HepG2 (cell line): ENCODE measurements around the gene RGS13. TPM values are rescaled to one million over a fixed set of nuclear protein-coding genes. Genes with fewer than 3 reads are reported as not detected.

ENCODE experiments used
- FOXO4 ChIP-seq: sonication (generic); formaldehyde crosslinking; conservative IDR thresholded peaks from 2 replicates; pipeline ENCODE4 v1.8.1; 2023; ENCODE audit warnings: missing genetic modification reagents
- GTF3A ChIP-seq: sonication (generic); formaldehyde crosslinking; conservative IDR thresholded peaks from 2 replicates; pipeline ENCODE4 v1.4.0; 2020; ENCODE audit warnings: mild to moderate bottlenecking, missing genetic modification reagents
- RCOR2 ChIP-seq: IDR thresholded peaks from 2 replicates; pipeline ENCODE4 v1.6.1; 2016; ENCODE audit warnings: missing biosample characterization, missing genetic modification reagents
- SSRP1 ChIP-seq: IDR thresholded peaks from 2 replicates; pipeline ENCODE4 v1.6.1; 2016; ENCODE audit warnings: control low read depth
- TMF1 ChIP-seq: sonication (generic); formaldehyde crosslinking; IDR thresholded peaks from 2 replicates; pipeline ENCODE4 v1.8.1; 2022; ENCODE audit warnings: low read depth, missing genetic modification reagents
- TRIM22 ChIP-seq: fragments of 450-650 bp; IDR thresholded peaks from 2 replicates; pipeline ENCODE4 v1.6.1; 2017
- ZBTB34 ChIP-seq: sonication (generic); formaldehyde crosslinking; IDR thresholded peaks from 2 replicates; pipeline ENCODE4 v1.8.0; 2022; ENCODE audit warnings: mild to moderate bottlenecking, missing genetic modification reagents
- ZNF207 ChIP-seq: fragments of 450-650 bp; IDR thresholded peaks from 2 replicates; pipeline ENCODE4 v1.6.1; 2016; ENCODE audit warnings: antibody characterized with exemption, borderline replicate concordance
- ZNF343 ChIP-seq: sonication (generic); formaldehyde crosslinking; IDR thresholded peaks from 2 replicates; pipeline ENCODE4 v1.4.0; 2020; ENCODE audit warnings: mild to moderate bottlenecking, missing genetic modification reagents
- ZNF687 ChIP-seq: sonication (generic); formaldehyde crosslinking; IDR thresholded peaks from 2 replicates; pipeline ENCODE4 v1.5.1; 2020; ENCODE audit warnings: mild to moderate bottlenecking, missing genetic modification reagents, moderate library complexity
- polyA plus RNA-seq, 8 experiments: library from polyadenylated mRNA; depleted of rRNA in 3 of 8; stranded (reverse) in 7 of 8; unstranded in 1 of 8; fragments of >200 nt; fragmentation: Illumina TruSeq in 4 of 8; extraction: Trizol in 4 of 8; gene quantifications; 2 replicates each; pipeline versions ENCODE4 v1.2.1 to v1.2.3, GENCODE V29; 2011 to 2016; ENCODE audit warnings: low read depth in 4 of 8, missing spikeins in 1 of 8, mixed read lengths in 1 of 8; ENCODE audit not compliant: insufficient read depth in 1 of 8
- total RNA-seq, 5 experiments: library from RNA; depleted of rRNA; stranded (reverse); fragments of >200 nt; fragmentation: Illumina TruSeq; extraction: Trizol; gene quantifications; 2 replicates each; pipeline ENCODE4 v1.2.3, GENCODE V29; 2016; ENCODE audit warnings: low read depth in 1 of 5

Gene RGS13
- total and polyA plus RNA-seq, 2 of the 13 experiments (the other 11 are each of a cell fraction or from before 2014, with no cell fraction given) = not detected

GRCh38 chr1:192652159-192652558 is 16.2 kb downstream of the RGS13 start (continued):
- TF ChIP-seq TRIM22 (no peak), ZNF207 (no peak), SSRP1 (no peak), FOXO4 (no peak), TMF1 (CRISPR knock-in tag) (no peak), ZBTB34 (no peak), ZNF343 (CRISPR knock-in tag) (no peak), RCOR2 (CRISPR knock-in tag) (no peak), ZNF687 (CRISPR knock-in tag) (no peak), GTF3A (CRISPR knock-in tag) (no peak)
